Lung (tissue), 12 donors: Measurements from ENCODE around the gene DNAH14. TPM values are rescaled to one million over a fixed set of nuclear protein-coding genes. Genes with fewer than 3 reads are reported as not detected.
"Not testable (repeated sequence)": the region's sequence is repeated elsewhere in the genome, so short reads cannot be mapped to it uniquely, and the experiment has no call there.

Experiments
- ATAC-seq: fragments of 200-7000 bp; cut with Tn5 transposase; one replicate; pipeline ENCODE4 v1.9.1; 2020; ENCODE audit warnings: moderate number of reproducible peaks; ENCODE audit not compliant: insufficient read depth, low FRiP score
- DNase-seq, 3 donors: peaks; one replicate each; pipeline ENCODE4 v3.0.0-alpha.2; 2013 to 2017
- H3K27ac ChIP-seq, 2 donors: one replicate each; pipeline ENCODE4 v1.5.1; 2013; ENCODE audit warnings: mild to moderate bottlenecking in 2 of 2, moderate library complexity in 2 of 2, control low read depth in 1 of 2, inconsistent platforms in 1 of 2, low read depth in 1 of 2, low read length in 1 of 2
- H3K27me3 ChIP-seq, 3 donors: one replicate each; pipeline ENCODE4 v1.5.1; 2013; ENCODE audit warnings: low read length in 2 of 3; ENCODE audit not compliant: control insufficient read depth in 3 of 3, insufficient read depth in 3 of 3
- H3K36me3 ChIP-seq, 4 donors: one replicate each; pipeline ENCODE4 v1.5.1; 2013; ENCODE audit warnings: low read length in 4 of 4, mild to moderate bottlenecking in 1 of 4, moderate library complexity in 1 of 4; ENCODE audit not compliant: control insufficient read depth in 4 of 4, insufficient read depth in 4 of 4
- H3K4me1 ChIP-seq, 5 donors: one replicate each; pipeline ENCODE4 v1.5.1; 2013; ENCODE audit warnings: low read length in 5 of 5, mild to moderate bottlenecking in 2 of 5, moderate library complexity in 1 of 5; ENCODE audit not compliant: control insufficient read depth in 5 of 5, insufficient read depth in 5 of 5
- H3K4me3 ChIP-seq: one replicate; pipeline ENCODE4 v1.5.1; 2013; ENCODE audit warnings: mild to moderate bottlenecking, control low read depth, moderate library complexity
- H3K9ac ChIP-seq, 2 donors: one replicate each; pipeline ENCODE4 v1.5.1; 2013; ENCODE audit warnings: low read length in 2 of 2, control low read depth in 1 of 2; ENCODE audit not compliant: insufficient read depth in 1 of 2
- H3K9me3 ChIP-seq, 4 donors: one replicate each; pipeline ENCODE4 v1.5.1; 2013; ENCODE audit warnings: low read length in 3 of 4, mild to moderate bottlenecking in 1 of 4, moderate library complexity in 1 of 4; ENCODE audit not compliant: control insufficient read depth in 4 of 4, insufficient read depth in 3 of 4
- WGBS, 2 donors: extraction: QIAGEN DNeasy Blood & Tissue Kit; methylation state at CpG; one replicate each; pipeline ENCODE4 v1.1.7; 2013; 5-methylcytosine and 5-hydroxymethylcytosine counted together
- polyA plus RNA-seq, 2 donors: library from polyadenylated mRNA; stranded (reverse); fragments of 200-250 nt; gene quantifications; one replicate each; pipeline ENCODE4 v1.2.1, GENCODE V29; 2013
- total RNA-seq, 2 donors: library from RNA; depleted of rRNA in 1 of 2; stranded (reverse); fragments of >200 nt in 1 of 2; gene quantifications; one replicate each; pipeline ENCODE4 v1.2.1, GENCODE V29; 2014 to 2021
- TF ChIP-seq, protein P1 (sequence below): IDR thresholded peaks from 2 replicates; pipeline ENCODE4 v1.5.1; 2012; ENCODE audit warnings: mild to moderate bottlenecking; ENCODE audit errors: control extremely low read depth, extremely low read depth
- donor health status: control.
- donor health status: control.
- donor health status: Bipolar disorder and iron deficiency.
- donor health status: healthy.
- donor health status: DM: yes; HTN: yes; CAD: no.

The DNAH14 gene
- total and polyA plus RNA-seq, 4 donors = 3.0 to 61.3 (median 7.9) TPM

- TF ChIP-seq, protein P1, sequence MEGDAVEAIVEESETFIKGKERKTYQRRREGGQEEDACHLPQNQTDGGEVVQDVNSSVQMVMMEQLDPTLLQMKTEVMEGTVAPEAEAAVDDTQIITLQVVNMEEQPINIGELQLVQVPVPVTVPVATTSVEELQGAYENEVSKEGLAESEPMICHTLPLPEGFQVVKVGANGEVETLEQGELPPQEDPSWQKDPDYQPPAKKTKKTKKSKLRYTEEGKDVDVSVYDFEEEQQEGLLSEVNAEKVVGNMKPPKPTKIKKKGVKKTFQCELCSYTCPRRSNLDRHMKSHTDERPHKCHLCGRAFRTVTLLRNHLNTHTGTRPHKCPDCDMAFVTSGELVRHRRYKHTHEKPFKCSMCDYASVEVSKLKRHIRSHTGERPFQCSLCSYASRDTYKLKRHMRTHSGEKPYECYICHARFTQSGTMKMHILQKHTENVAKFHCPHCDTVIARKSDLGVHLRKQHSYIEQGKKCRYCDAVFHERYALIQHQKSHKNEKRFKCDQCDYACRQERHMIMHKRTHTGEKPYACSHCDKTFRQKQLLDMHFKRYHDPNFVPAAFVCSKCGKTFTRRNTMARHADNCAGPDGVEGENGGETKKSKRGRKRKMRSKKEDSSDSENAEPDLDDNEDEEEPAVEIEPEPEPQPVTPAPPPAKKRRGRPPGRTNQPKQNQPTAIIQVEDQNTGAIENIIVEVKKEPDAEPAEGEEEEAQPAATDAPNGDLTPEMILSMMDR = no peak
- DNase-seq (no peak), ATAC-seq (no peak)
- H3K4me1 ChIP-seq = no peaks in the 10 kb centered on the region
- H3K9me3 ChIP-seq = peaks cover 0 to 12% (median 3%) of the 10 kb centered on the region in 4 donors
- no peaks in the 10 kb centered on the region for H3K27me3 ChIP-seq
- H3K9ac ChIP-seq = no peak overlapping the region
- no peak overlapping the region for H3K4me3 ChIP-seq
- 90 to 92% methylated on average over 2 of the region's 2 CpGs for WGBS, 2 donors
- H3K27ac ChIP-seq = no peak overlapping the region
- H3K36me3 ChIP-seq = no peaks in the 10 kb centered on the region
Observed at GRCh38 chr1:225207791-225208190, 278.3 kb downstream of the DNAH14 start.

DNA sequence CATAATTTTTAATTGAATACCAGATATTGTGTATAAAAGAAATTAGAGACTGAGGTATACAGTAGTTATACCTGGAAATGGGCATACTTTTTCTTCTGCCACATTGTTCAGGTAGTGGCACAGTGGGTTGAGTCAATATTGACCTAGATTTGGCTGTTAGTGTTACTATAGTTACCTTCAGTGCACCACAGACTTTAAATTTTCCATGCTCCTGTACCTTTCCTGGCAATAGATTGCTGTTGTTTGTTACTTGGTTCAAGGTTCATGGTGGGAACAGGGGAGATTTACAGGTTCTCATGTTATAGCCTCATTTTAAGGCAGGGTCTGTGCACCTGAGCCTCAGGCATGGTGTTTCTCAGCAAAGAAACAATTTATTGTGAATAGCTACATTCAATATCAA lies 279.7 kb downstream of the DNAH14 start:
- ATAC-seq (no peak), DNase-seq (no peak)
- Histone ChIP-seq H3K4me3 (no peak overlapping the region), H3K4me1 (no peaks in the 10 kb centered on the region), H3K27ac (no peak overlapping the region), H3K27me3 (no peaks in the 10 kb centered on the region), H3K9me3 (peaks cover 0 to 12% (median 3%) of the 10 kb centered on the region in 4 donors), H3K36me3 (no peaks in the 10 kb centered on the region), H3K9ac (no peak overlapping the region)
- TF ChIP-seq, protein P1 = no peak

DNA sequence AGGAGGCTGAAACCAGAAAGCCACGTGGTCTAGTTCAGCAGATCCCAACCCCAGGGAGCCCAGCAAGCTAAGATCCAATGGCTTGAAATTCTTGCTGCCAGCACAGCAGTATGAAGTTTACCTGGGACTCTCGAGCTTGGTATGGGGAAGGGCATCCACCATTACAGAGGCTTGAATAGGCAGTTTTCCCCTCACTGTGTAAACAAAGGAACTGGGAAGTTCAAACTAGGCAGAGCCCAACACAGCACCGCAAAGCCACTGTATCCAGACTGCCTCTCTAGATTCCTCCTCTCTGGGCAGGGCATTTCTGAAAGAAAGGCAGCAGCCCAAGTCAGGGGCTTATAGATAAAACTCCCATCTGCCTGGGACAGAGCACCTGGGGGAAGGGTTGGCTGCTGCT lies 280.7 kb downstream of the DNAH14 start:
- peaks cover 0 to 11% (median 3%) of the 10 kb centered on the region in 4 donors for H3K9me3 ChIP-seq
- not testable (repeated sequence) for H3K4me1 ChIP-seq, DNase-seq, H3K27me3 ChIP-seq, H3K4me3 ChIP-seq, H3K9ac ChIP-seq, H3K27ac ChIP-seq, ATAC-seq, H3K36me3 ChIP-seq
- 73 to 85% methylated on average over 3 of the region's 3 CpGs for WGBS, 2 donors

DNA sequence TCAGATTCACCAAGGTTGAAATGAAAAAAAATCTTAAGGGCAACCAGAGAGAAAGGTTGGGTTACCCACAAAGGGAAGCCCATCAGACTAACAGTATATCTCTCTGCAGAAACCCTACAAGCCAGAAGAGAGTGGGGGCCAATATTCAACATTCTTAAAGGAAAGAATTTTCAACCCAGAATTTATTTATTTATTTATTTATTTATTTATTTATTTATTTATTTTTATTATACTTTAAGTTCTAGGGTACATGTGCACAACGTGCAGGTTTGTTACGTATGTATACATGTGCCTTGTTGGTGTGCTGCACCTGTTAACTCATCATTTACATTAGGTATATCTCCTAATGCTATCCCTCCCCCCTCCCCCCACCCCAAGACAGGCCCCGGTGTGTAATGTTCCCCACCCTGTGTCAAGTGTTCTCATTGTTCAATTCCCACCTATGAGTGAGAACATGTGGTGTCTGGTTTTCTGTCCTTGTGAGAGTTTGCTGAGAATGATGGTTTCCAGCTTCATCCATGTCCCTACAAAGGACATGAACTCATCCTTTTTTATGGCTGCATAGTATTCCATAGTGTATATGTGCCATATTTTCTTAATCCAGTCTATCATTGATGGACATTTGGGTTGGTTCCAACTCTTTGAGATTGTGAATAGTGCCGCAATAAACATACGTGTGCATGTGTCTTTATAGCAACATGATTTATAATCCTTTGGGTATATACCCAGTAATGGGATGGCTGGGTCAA lies 282.4 kb downstream of the DNAH14 start:
- DNase-seq, H3K27me3 ChIP-seq, H3K36me3 ChIP-seq, H3K4me3 ChIP-seq, ATAC-seq, H3K4me1 ChIP-seq, H3K27ac ChIP-seq, H3K9ac ChIP-seq: not testable (repeated sequence)
- WGBS, 2 donors = 94 to 97% methylated on average over 5 of the region's 5 CpGs
- H3K9me3 ChIP-seq = peaks cover 0 to 11% (median 3%) of the 10 kb centered on the region in 4 donors
